H1 (cell line): ENCODE results near the gene DBNDD1. TPM values are rescaled to one million over a fixed set of nuclear protein-coding genes. Genes with fewer than 3 reads are reported as not detected.

Source experiments
- ASH2L ChIP-seq: fragments of 200-600, 300-600 bp; sonication (generic); IDR thresholded peaks from one replicate; pipeline ENCODE4 v1.7.1; 2017; ENCODE audit warnings: low read length
- ATF3 ChIP-seq: IDR thresholded peaks from 2 replicates; pipeline ENCODE4 v1.6.1; 2011; ENCODE audit warnings: low read depth, mild to moderate bottlenecking, low read length; ENCODE audit not compliant: insufficient read depth
- BACH1 ChIP-seq: IDR thresholded peaks from 2 replicates; pipeline ENCODE4 v1.6.1; 2012; ENCODE audit warnings: low read length, improper control_type of control experiment
- CBX5 ChIP-seq: fragments of 300-800, 300-1000 bp; sonication (generic); IDR thresholded peaks from 2 replicates; pipeline ENCODE4 v1.7.1; 2016; ENCODE audit warnings: antibody characterized with exemption, low read length, low read depth
- CHD7 ChIP-seq: fragments of 300-600 bp; sonication (generic); IDR thresholded peaks from 2 replicates; pipeline ENCODE4 v1.7.1; 2012; ENCODE audit warnings: low read length, moderate library complexity, mild to moderate bottlenecking, inconsistent platforms; ENCODE audit not compliant: insufficient replicate concordance
- FOSL1 ChIP-seq: IDR thresholded peaks from 2 replicates; pipeline ENCODE4 v1.6.1; 2011; ENCODE audit warnings: mild to moderate bottlenecking, low read depth, low read length, moderate library complexity; ENCODE audit not compliant: insufficient read depth
- HDAC6 ChIP-seq: IDR thresholded peaks from one replicate; pipeline ENCODE4 v1.7.1; 2012; ENCODE audit warnings: low read depth, mild to moderate bottlenecking, inconsistent platforms, low read length, moderate library complexity
- POLR2A ChIP-seq, 2 experiments: IDR thresholded peaks; 1 replicate in 1 of 2; 2 replicates in 1 of 2; pipeline ENCODE4 v1.6.1; 2011; ENCODE audit warnings: low read depth in 2 of 2, low read length in 2 of 2, mild to moderate bottlenecking in 2 of 2; ENCODE audit errors: control extremely low read depth in 1 of 2
- POLR2AphosphoS5 ChIP-seq: IDR thresholded peaks from 2 replicates; pipeline ENCODE4 v1.6.1; 2011; ENCODE audit warnings: low read depth, low read length
- RFX5 ChIP-seq: IDR thresholded peaks from 2 replicates; pipeline ENCODE4 v1.6.1; 2011; ENCODE audit warnings: low read depth, low read length, improper control_type of control experiment, borderline replicate concordance
- TBP ChIP-seq: IDR thresholded peaks from 2 replicates; pipeline ENCODE4 v1.6.1; 2011; ENCODE audit warnings: low read depth, low read length, improper control_type of control experiment
- TCF12 ChIP-seq: IDR thresholded peaks from 2 replicates; pipeline ENCODE4 v1.6.1; 2011; ENCODE audit warnings: low read depth, mild to moderate bottlenecking, low read length
- ZNF274 ChIP-seq: IDR thresholded peaks from 2 replicates; pipeline ENCODE4 v1.7.0; 2012; ENCODE audit warnings: low read length, borderline replicate concordance; ENCODE audit errors: extremely low read depth
- polyA plus RNA-seq, 7 experiments: library from polyadenylated mRNA; depleted of rRNA in 3 of 7; stranded (reverse) in 5 of 7; unstranded in 2 of 7; fragments of >200 nt in 5 of 7; fragments of 200-250 nt in 2 of 7; gene quantifications; 1 replicate in 5 of 7; 2 replicates in 1 of 7; 4 replicates in 1 of 7; pipeline versions ENCODE4 v1.2.1 to v1.2.3, GENCODE V29; 2011 to 2013; ENCODE audit warnings: missing spikeins in 2 of 7, mixed read lengths in 2 of 7
- total RNA-seq: library from RNA; stranded (reverse); fragmentation: NEBNext Ultra II Directional; extraction: Animal tissue kit (Norgen Biotek cat#: 25700); gene quantifications from 2 replicates; pipeline ENCODE4 v1.2.1, GENCODE V29; 2021

DBNDD1 gene
- total and polyA plus RNA-seq, 2 of the 8 experiments (the other 6 are each of a cell fraction or from before 2014, with no cell fraction given): 69.9 to 92.6 TPM

GRCh38 chr16:89984216-89984615 is 35.0 kb downstream of the DBNDD1 start (continued):
- TF ChIP-seq CHD7 (no peak), ZNF274 (no peak), TBP (no peak), POLR2AphosphoS5 (no peak), CBX5 (no peak), POLR2A (IDR thresholded peaks at IDR 0.05; ENCODE audit: control extremely low read depth in 1 of 2, low read depth in 2 of 2, low read length in 2 of 2) (no peak), ATF3 (no peak), BACH1 (no peak), ASH2L (no peak), RFX5 (no peak), TCF12 (no peak), HDAC6 (no peak), FOSL1 (no peak)
